KMS-11 (cell line): ENCODE data around the gene GOLT1A.
"Not testable (repeated sequence)": the region's sequence is repeated elsewhere in the genome, so short reads cannot be mapped to it uniquely, and the experiment has no call there.

Source experiments
- H2AFZ ChIP-seq: fragments of 200-600 bp; sonication (generic); 2 replicates; pipeline ENCODE4 v1.6.1; 2016; ENCODE audit warnings: antibody characterized with exemption, mixed run types, low read depth
- H3K27ac ChIP-seq: fragments of 200-600 bp; sonication (generic); 2 replicates; pipeline ENCODE4 v1.6.1; 2016; ENCODE audit warnings: mild to moderate bottlenecking, mixed run types
- H3K27me3 ChIP-seq: fragments of 200-600 bp; sonication (generic); 2 replicates; pipeline ENCODE4 v1.6.1; 2017; ENCODE audit warnings: mild to moderate bottlenecking, low read depth, mixed run types, moderate library complexity; ENCODE audit not compliant: insufficient read depth
- H3K36me3 ChIP-seq: fragments of 200-600 bp; sonication (generic); 2 replicates; pipeline ENCODE4 v1.6.1; 2017; ENCODE audit warnings: mild to moderate bottlenecking, mixed run types; ENCODE audit not compliant: insufficient read depth
- H3K4me1 ChIP-seq: fragments of 200-600 bp; sonication (generic); 2 replicates; pipeline ENCODE4 v1.6.1; 2016; ENCODE audit warnings: mild to moderate bottlenecking, low read depth, mixed run types; ENCODE audit not compliant: poor library complexity, severe bottlenecking
- H3K4me2 ChIP-seq: fragments of 200-600 bp; sonication (generic); 2 replicates; pipeline ENCODE4 v1.7.0; 2016; ENCODE audit warnings: mild to moderate bottlenecking, mixed run types
- H3K4me3 ChIP-seq: fragments of 200-600 bp; sonication (generic); IDR thresholded peaks from 2 replicates; pipeline ENCODE4 v1.6.1; 2017; ENCODE audit warnings: low read depth, low read length, mixed read lengths; ENCODE audit not compliant: insufficient read depth
- H3K79me2 ChIP-seq: fragments of 200-600 bp; sonication (generic); 2 replicates; pipeline ENCODE4 v1.6.1; 2016; ENCODE audit warnings: low read depth, mixed run types; ENCODE audit not compliant: insufficient read depth
- H3K9ac ChIP-seq: fragments of 200-600 bp; sonication (generic); 2 replicates; pipeline ENCODE4 v1.6.1; 2016; ENCODE audit warnings: mild to moderate bottlenecking, mixed run types
- H4K20me1 ChIP-seq: fragments of 200-600 bp; sonication (generic); 2 replicates; pipeline ENCODE4 v1.6.1; 2016; ENCODE audit warnings: mild to moderate bottlenecking, mixed run types; ENCODE audit not compliant: insufficient read depth
- TF ChIP-seq, protein P1 (sequence below): fragments of 200-600 bp; sonication (generic); conservative IDR thresholded peaks from 2 replicates; pipeline ENCODE4 v1.6.1; 2017; ENCODE audit warnings: low read depth, mild to moderate bottlenecking, antibody characterized with exemption, low read length, moderate library complexity, mixed read lengths

GOLT1A gene

DNA sequence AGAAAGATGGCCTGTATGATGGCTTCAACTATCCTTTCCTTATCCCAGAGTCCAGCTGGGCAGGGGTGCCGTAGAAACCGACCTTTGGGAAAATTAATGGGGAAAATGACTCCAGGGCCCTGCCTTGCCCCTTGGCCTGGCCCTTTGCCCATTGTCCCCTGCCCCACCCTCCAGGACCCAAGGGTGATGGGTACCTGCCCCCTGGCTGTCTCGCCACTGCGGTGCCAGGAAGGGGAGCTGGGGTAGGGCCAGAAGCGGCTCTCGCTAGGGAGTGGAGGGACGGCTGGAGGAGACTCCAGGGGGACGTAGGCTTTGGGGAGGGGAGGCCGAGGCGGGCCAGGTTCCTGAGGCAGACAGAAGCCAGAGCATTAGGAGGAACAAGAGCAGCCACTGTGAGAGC is 29.1 kb upstream of the GOLT1A start:
- no peak overlapping the region for H3K4me2 ChIP-seq
- H4K20me1 ChIP-seq = no peaks in the 10 kb centered on the region
- H3K4me3 ChIP-seq = no peak overlapping the region
- no peak overlapping the region for H3K9ac ChIP-seq
- TF ChIP-seq, protein P1, sequence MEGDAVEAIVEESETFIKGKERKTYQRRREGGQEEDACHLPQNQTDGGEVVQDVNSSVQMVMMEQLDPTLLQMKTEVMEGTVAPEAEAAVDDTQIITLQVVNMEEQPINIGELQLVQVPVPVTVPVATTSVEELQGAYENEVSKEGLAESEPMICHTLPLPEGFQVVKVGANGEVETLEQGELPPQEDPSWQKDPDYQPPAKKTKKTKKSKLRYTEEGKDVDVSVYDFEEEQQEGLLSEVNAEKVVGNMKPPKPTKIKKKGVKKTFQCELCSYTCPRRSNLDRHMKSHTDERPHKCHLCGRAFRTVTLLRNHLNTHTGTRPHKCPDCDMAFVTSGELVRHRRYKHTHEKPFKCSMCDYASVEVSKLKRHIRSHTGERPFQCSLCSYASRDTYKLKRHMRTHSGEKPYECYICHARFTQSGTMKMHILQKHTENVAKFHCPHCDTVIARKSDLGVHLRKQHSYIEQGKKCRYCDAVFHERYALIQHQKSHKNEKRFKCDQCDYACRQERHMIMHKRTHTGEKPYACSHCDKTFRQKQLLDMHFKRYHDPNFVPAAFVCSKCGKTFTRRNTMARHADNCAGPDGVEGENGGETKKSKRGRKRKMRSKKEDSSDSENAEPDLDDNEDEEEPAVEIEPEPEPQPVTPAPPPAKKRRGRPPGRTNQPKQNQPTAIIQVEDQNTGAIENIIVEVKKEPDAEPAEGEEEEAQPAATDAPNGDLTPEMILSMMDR = no peak
- no peaks in the 10 kb centered on the region for H3K36me3 ChIP-seq
- H3K27me3 ChIP-seq = peaks cover 6% of the 10 kb centered on the region; the same call in 1 of the 2 replicates
- H3K4me1 ChIP-seq = no peaks in the 10 kb centered on the region
- no peaks in the 10 kb centered on the region for H3K79me2 ChIP-seq
- H3K27ac ChIP-seq = no peak overlapping the region
- H2AFZ ChIP-seq = no peak overlapping the region

DNA sequence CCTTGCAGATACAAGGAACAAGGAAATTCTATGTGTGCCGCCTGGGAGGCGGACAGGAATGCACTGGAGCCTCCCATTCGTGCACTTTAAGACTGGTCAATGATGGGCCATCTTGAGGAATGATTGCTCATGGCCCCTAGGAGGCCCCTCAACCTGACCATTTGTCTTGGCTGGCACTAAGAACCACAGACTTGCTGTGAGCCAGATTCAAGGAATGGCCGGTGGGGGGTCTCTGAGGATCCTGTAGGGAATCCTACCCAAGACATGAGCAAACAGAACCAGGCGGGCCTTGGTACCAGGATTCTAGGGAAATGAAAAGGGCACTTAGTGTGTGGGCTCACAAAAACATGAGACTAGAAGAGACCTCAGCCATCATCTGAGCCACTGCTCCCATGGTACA is 28.1 kb upstream of the GOLT1A start:
- Histone ChIP-seq H3K36me3 (no peaks in the 10 kb centered on the region), H3K4me3 (no peak overlapping the region), H3K4me2 (no peak overlapping the region), H2AFZ (no peak overlapping the region), H3K9ac (no peak overlapping the region), H3K27me3 (peaks cover 6% of the 10 kb centered on the region; the same call in 1 of the 2 replicates), H3K4me1 (no peaks in the 10 kb centered on the region), H3K27ac (no peak overlapping the region), H4K20me1 (no peaks in the 10 kb centered on the region), H3K79me2 (no peaks in the 10 kb centered on the region)
- TF ChIP-seq, protein P1 = no peak

DNA sequence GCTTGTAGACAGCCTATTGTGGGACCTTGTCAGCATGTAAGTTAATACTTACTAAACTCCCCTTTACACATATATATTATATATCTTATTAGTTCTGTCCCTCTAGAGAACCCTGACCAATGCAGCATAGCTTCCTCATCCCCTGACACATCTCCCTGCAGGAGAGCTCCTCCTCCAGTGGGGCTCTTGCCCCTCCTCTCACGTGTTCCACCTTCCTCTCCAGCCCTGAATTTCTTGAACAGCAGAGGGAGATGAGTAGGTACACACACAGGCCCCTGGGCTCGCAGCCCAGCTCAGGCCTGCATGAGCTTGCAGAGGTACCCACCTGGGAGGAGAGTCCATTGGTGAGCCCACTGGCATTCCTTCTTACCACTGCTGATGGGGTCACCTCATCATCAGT is 27.3 kb upstream of the GOLT1A start:
- H3K79me2 ChIP-seq = no peaks in the 10 kb centered on the region
- H3K4me2 ChIP-seq = no peak overlapping the region
- no peaks in the 10 kb centered on the region for H3K36me3 ChIP-seq
- no peak overlapping the region for H3K27ac ChIP-seq
- TF ChIP-seq, protein P1 = no peak
- no peaks in the 10 kb centered on the region for H3K4me1 ChIP-seq
- H2AFZ ChIP-seq = no peak overlapping the region
- no peak overlapping the region for H3K4me3 ChIP-seq
- H3K27me3 ChIP-seq = peaks cover 6% of the 10 kb centered on the region; the same call in 1 of the 2 replicates
- H4K20me1 ChIP-seq = no peaks in the 10 kb centered on the region
- H3K9ac ChIP-seq = no peak overlapping the region

DNA sequence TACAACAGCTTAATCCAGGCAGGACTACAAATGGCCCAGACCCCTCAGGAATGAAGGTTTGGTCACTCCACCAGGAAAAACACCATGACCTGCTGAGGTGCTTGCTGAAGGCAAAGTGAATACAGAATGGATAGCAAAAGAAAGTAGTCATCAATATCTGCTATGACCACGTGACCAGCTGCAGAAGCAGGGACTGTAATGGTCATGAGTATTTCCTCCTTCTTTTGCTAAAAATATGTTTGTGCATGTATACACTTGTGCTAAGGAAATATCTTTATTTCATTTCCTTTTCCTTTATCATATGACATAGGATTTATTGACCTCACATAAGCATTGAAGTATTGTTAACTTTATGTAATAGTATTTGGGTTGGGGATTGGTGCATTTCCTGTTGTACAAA is 26.4 kb upstream of the GOLT1A start:
- H3K4me3 ChIP-seq = no peak overlapping the region
- H3K79me2 ChIP-seq = no peaks in the 10 kb centered on the region
- H3K36me3 ChIP-seq = no peaks in the 10 kb centered on the region
- H3K27me3 ChIP-seq = peaks cover 4% of the 10 kb centered on the region; the same call in 1 of the 2 replicates
- H3K4me1 ChIP-seq = no peaks in the 10 kb centered on the region
- no peak overlapping the region for H3K9ac ChIP-seq
- no peak overlapping the region for H3K27ac ChIP-seq
- H3K4me2 ChIP-seq = no peak overlapping the region
- no peak overlapping the region for H2AFZ ChIP-seq
- H4K20me1 ChIP-seq = no peaks in the 10 kb centered on the region
- TF ChIP-seq, protein P1 = no peak

DNA sequence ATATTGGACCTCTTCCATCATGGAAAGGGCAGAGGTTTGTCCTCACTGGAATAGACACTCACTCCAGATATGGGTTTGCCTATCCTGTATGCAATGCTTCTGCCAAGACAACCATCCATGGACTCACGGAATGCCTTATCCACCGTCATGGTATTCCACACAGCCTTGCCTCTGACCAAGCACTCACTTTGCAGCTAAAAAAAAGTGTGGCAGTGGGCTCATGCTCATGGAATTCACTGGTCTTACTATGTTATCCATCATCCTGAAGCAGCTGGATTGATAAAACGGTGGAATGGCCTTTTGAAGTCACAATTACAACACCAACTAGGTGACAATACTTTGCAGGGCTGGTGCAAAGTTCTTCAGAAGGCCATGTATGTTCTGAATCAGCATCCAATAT is 25.6 kb upstream of the GOLT1A start:
- H2AFZ ChIP-seq, H3K4me2 ChIP-seq, H3K4me1 ChIP-seq, H3K27ac ChIP-seq, H3K27me3 ChIP-seq, H4K20me1 ChIP-seq, H3K9ac ChIP-seq, H3K79me2 ChIP-seq, H3K36me3 ChIP-seq, H3K4me3 ChIP-seq: not testable (repeated sequence)

DNA sequence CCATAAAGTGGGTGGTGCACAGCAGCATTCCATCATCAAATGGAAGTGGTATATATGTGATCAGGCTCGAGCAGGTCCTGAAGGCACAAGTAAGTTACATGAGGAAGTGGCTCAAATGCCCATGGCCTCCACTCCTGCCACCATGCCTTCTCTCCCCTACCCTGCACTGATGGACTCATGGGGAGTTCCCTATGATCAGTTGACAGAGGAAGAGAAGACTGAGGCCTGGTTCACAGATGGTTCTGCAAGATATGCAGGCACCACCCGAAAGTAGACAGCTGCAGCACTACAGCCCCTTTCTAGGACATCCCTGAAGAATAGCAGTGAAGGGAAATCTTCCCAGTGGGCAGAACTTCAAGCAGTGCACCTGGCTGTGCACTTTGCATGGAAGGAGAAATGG is 24.7 kb upstream of the GOLT1A start:
- not testable (repeated sequence) for H2AFZ ChIP-seq, H3K27ac ChIP-seq, H3K79me2 ChIP-seq, H3K4me2 ChIP-seq, H3K27me3 ChIP-seq, H4K20me1 ChIP-seq, H3K4me3 ChIP-seq, H3K4me1 ChIP-seq, H3K9ac ChIP-seq, H3K36me3 ChIP-seq

DNA sequence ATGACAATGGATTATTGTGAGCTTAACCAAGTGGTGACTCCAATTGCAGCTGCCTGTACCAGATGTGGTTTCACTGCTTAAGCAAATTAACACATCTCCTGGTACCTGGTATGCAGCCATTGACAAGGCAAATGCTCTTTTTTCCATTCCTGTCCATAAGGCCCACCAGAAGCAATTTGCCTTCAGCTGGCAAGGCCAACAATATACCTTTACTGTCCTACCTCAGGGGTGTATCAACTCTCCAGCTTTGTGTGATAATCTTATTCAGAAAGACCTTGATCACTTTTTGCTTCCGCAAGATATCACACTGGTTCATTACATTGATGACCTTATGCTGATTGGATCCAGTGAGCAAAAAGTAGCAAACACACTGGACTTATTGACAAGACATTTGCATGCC is 23.7 kb upstream of the GOLT1A start:
- not testable (repeated sequence) for H2AFZ ChIP-seq, H4K20me1 ChIP-seq, H3K4me1 ChIP-seq, H3K79me2 ChIP-seq, H3K4me3 ChIP-seq, H3K27me3 ChIP-seq, H3K4me2 ChIP-seq, H3K9ac ChIP-seq, H3K27ac ChIP-seq, H3K36me3 ChIP-seq
